Caco-2 (cell line): ENCODE data around the gene TMEM30A. TPM values are rescaled to one million over a fixed set of nuclear protein-coding genes. Genes with fewer than 3 reads are reported as not detected.

Source experiments
- BruUV-seq: library from RNA; stranded (reverse); fragments of 400-500 nt; replicated peaks from 2 replicates; lab custom pipeline; 2021; lab: Mats Ljungman, UMichigan
- CTCF ChIA-PET: fragments of 300-600 bp; sonication (Branson Sonifier 250); formaldehyde crosslinking; loops from one replicate; lab custom pipeline; 2022; ENCODE audit warnings: antibody characterized with exemption; lab: Charles Lee
- POLR2A ChIA-PET: fragments of 300-600 bp; sonication (Branson Sonifier 250); formaldehyde crosslinking; loops from one replicate; lab custom pipeline; 2022; ENCODE audit warnings: antibody characterized with exemption; lab: Charles Lee
- DNase-seq, 2 experiments: peaks; one replicate each; pipeline versions ENCODE4 v3.0.0 to v3.0.0-alpha.2; 2020 to 2022
- H3K27me3 ChIP-seq: replicated peaks from 2 replicates; pipeline ENCODE4 v1.6.0; 2011; ENCODE audit warnings: low read length; ENCODE audit not compliant: control insufficient read depth, insufficient read depth
- H3K36me3 ChIP-seq: 2 replicates; pipeline ENCODE4 v1.5.1; 2011; ENCODE audit warnings: low read length; ENCODE audit not compliant: control insufficient read depth, insufficient read depth
- H3K4me1 ChIP-seq: fragments of 250-450 bp; sonication (Bioruptor Pico); 2 replicates; pipeline ENCODE4 v1.5.1; 2020; ENCODE audit warnings: mild to moderate bottlenecking
- H3K4me3 ChIP-seq: 2 replicates; pipeline ENCODE4 v1.5.1; 2011; ENCODE audit warnings: low read depth, mild to moderate bottlenecking, control low read depth, low read length
- H3K9me3 ChIP-seq: fragments of 250-450 bp; sonication (Bioruptor Pico); 2 replicates; pipeline ENCODE4 v1.5.1; 2020; ENCODE audit warnings: mild to moderate bottlenecking, moderate library complexity
- H3K27ac Mint-ChIP-seq: one replicate; pipeline ENCODE4 v1.8.0; 2022; ENCODE audit warnings: mixed read lengths; ENCODE audit not compliant: unreplicated experiment
- H3K27me3 Mint-ChIP-seq: one replicate; pipeline ENCODE4 v1.8.0; 2022; ENCODE audit warnings: mixed read lengths; ENCODE audit not compliant: insufficient read depth, unreplicated experiment
- H3K36me3 Mint-ChIP-seq: one replicate; pipeline ENCODE4 v1.8.0; 2022; ENCODE audit warnings: mild to moderate bottlenecking, mixed read lengths; ENCODE audit not compliant: insufficient read depth, unreplicated experiment
- H3K4me1 Mint-ChIP-seq: one replicate; pipeline ENCODE4 v1.8.0; 2022; ENCODE audit warnings: low read depth, mixed read lengths; ENCODE audit not compliant: unreplicated experiment
- H3K4me3 Mint-ChIP-seq: one replicate; pipeline ENCODE4 v1.8.0; 2022; ENCODE audit warnings: mild to moderate bottlenecking, moderate library complexity, mixed read lengths; ENCODE audit not compliant: unreplicated experiment
- H3K9me3 Mint-ChIP-seq: one replicate; pipeline ENCODE4 v1.8.0; 2022; ENCODE audit warnings: mixed read lengths; ENCODE audit not compliant: unreplicated experiment
- intact Hi-C: fragments of 100-400 bp; cut with micrococcal nuclease; formaldehyde crosslinking; loops from one replicate; pipeline ENCODE4 v1.10.0; 2022; ENCODE audit not compliant: unreplicated experiment
- total RNA-seq: library from RNA; stranded (reverse); gene quantifications from 2 replicates; pipeline ENCODE4 v1.2.3, GENCODE V29; 2022
- TF ChIP-seq, protein P1 (sequence below), 2 experiments: fragments of 200-600 bp in 1 of 2; IDR thresholded peaks; 1 replicate in 1 of 2; 2 replicates in 1 of 2; pipeline versions ENCODE4 v1.5.1 to v1.8.0; 2011 to 2022; ENCODE audit warnings: antibody characterized with exemption in 1 of 2, control low read depth in 1 of 2, inconsistent platforms in 1 of 2, low read depth in 1 of 2, low read length in 1 of 2, mild to moderate bottlenecking in 1 of 2, moderate library complexity in 1 of 2; ENCODE audit not compliant: insufficient read depth in 1 of 2, severe bottlenecking in 1 of 2, unreplicated experiment in 1 of 2

Gene TMEM30A
- total RNA-seq, 1 experiment from 2014 or later, result 55.8 TPM

DNA sequence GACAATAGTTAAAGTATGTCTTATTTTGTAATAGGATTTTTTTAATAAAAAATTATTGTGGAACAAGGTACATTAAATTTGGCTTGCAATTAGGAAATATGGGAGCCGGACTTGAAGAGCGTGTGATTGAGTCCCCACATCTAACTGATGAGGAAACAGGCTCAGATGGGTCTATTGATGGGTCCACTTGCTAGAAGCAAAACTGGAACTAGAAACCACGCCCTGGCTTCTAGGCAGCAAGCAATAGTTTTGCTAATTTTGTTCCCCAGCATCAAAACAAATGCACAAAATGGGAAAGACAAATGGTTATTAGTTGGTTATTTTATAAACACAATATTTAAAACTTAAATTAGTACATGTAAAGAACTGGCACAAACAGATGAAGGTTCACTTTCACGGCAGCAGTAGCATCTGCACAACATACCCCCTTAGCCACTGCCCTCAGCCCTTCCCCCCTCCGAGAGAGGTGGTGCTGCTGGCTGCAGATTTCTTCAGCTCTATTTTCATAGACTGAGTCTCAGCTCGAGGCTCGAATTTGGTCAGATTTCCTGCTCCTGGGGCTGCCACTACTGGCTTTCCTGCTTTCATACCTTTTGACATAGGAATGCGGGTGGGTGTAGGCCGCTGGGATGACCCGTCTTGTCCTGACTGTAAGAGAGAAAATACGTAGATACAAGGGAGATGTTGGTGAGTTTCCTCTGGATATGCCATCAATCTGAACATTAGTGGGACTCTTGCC is 23.8 kb upstream of the TMEM30A start:
- POLR2A ChIA-PET, result no interaction called here
- Histone ChIP-seq H3K4me3 (no peak overlapping the region), H3K27me3 (no peaks in the 10 kb centered on the region)

DNA sequence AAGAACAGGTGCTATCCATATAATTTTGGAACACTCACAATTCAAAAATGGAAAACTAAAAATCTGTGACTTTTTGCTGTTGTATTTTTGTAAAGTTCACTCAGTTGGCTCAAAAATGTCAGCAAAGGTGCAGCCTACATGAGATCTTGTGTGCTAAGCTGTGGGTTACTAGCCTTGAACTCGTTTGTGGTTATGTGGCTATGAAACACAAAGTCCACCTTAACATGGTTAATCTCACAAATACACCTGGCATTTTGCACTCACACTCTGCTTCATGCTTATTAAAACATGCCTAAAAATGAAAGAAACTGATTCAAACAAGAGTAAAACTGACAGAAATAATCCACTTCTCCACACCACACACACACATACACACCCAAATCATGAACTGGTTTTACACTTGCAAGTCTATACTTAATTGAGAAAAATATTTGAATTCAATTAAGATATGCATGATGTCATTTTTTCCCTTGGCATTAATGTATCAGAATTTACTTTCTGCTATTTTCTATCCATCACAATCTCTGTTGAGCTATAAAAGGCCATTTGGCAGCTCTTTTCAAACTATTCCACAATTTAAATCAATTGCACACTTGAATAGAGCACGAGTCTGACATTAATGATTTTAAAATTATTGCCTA is 22.9 kb upstream of the TMEM30A start:
- H3K4me1 Mint-ChIP-seq, result no peaks in the 10 kb centered on the region
- H3K9me3 ChIP-seq, result no peaks in the 10 kb centered on the region
- H3K36me3 ChIP-seq, result no peaks in the 10 kb centered on the region
- H3K4me3 Mint-ChIP-seq, result no peak overlapping the region
- H3K27me3 ChIP-seq, result no peaks in the 10 kb centered on the region
- ChIA-PET CTCF (no interaction called here), POLR2A (no interaction called here)
- no peaks in the 10 kb centered on the region for H3K4me1 ChIP-seq
- BruUV-seq, result no TSS peak
- no peak overlapping the region for H3K4me3 ChIP-seq
- no peak overlapping the region for H3K27ac Mint-ChIP-seq
- intact Hi-C loops, result no loop called here
- H3K9me3 Mint-ChIP-seq, result no peaks in the 10 kb centered on the region
- H3K27me3 Mint-ChIP-seq, result peaks cover 2% of the 10 kb centered on the region
- TF ChIP-seq, protein P1, sequence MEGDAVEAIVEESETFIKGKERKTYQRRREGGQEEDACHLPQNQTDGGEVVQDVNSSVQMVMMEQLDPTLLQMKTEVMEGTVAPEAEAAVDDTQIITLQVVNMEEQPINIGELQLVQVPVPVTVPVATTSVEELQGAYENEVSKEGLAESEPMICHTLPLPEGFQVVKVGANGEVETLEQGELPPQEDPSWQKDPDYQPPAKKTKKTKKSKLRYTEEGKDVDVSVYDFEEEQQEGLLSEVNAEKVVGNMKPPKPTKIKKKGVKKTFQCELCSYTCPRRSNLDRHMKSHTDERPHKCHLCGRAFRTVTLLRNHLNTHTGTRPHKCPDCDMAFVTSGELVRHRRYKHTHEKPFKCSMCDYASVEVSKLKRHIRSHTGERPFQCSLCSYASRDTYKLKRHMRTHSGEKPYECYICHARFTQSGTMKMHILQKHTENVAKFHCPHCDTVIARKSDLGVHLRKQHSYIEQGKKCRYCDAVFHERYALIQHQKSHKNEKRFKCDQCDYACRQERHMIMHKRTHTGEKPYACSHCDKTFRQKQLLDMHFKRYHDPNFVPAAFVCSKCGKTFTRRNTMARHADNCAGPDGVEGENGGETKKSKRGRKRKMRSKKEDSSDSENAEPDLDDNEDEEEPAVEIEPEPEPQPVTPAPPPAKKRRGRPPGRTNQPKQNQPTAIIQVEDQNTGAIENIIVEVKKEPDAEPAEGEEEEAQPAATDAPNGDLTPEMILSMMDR (IDR thresholded peaks at IDR 0.05; ENCODE audit: insufficient read depth in 1 of 2, low read depth in 1 of 2, low read length in 1 of 2, severe bottlenecking in 1 of 2, unreplicated experiment in 1 of 2), result no peak
- H3K36me3 Mint-ChIP-seq, result no peaks in the 10 kb centered on the region
- DNase-seq, result no peak

More for the DNA sequence above, 23.8 kb upstream of the TMEM30A start:
- no peaks in the 10 kb centered on the region for H3K4me1 ChIP-seq
- peaks cover 3% of the 10 kb centered on the region for H3K27me3 Mint-ChIP-seq
- no peaks in the 10 kb centered on the region for H3K9me3 ChIP-seq
- no peak overlapping the region for H3K4me3 Mint-ChIP-seq
- no peaks in the 10 kb centered on the region for H3K9me3 Mint-ChIP-seq
- TF ChIP-seq, protein P1 (IDR thresholded peaks at IDR 0.05; ENCODE audit: insufficient read depth in 1 of 2, low read depth in 1 of 2, low read length in 1 of 2, severe bottlenecking in 1 of 2, unreplicated experiment in 1 of 2), result no peak
- DNase-seq, result no peak
- no TSS peak for BruUV-seq
- H3K36me3 ChIP-seq, result no peaks in the 10 kb centered on the region
- H3K36me3 Mint-ChIP-seq, result no peaks in the 10 kb centered on the region
- H3K27ac Mint-ChIP-seq, result no peak overlapping the region
- no peaks in the 10 kb centered on the region for H3K4me1 Mint-ChIP-seq
- intact Hi-C loops, result no loop called here
- CTCF ChIA-PET, result no interaction called here

DNA sequence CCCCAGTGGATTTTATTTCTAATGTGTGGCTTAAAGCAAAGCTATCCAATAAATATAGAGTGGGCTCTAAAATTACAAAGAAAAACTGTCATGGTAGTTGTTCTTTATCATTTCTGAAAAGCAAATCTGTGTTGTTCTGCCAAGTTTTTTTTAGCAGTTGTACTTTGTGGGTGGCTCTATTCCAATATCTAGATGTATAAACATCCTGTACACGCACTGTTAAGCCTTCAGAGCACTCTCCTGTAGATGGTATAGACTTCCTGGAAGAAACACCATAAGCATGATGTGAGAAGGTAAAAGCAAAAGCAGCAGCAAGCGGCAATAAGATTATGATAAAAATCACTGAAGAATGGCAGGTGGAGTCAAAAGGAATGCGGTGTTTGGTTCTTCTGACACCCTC is 21.5 kb upstream of the TMEM30A start:
- TF ChIP-seq, protein P1 (IDR thresholded peaks at IDR 0.05; ENCODE audit: insufficient read depth in 1 of 2, low read depth in 1 of 2, low read length in 1 of 2, severe bottlenecking in 1 of 2, unreplicated experiment in 1 of 2), result no peak
- H3K36me3 Mint-ChIP-seq, result no peaks in the 10 kb centered on the region
- no peak for DNase-seq
- no peak overlapping the region for H3K27ac Mint-ChIP-seq
- intact Hi-C loops, result no loop called here
- no peaks in the 10 kb centered on the region for H3K36me3 ChIP-seq
- BruUV-seq, result no TSS peak
- H3K4me3 Mint-ChIP-seq, result no peak overlapping the region
- H3K4me1 Mint-ChIP-seq, result no peaks in the 10 kb centered on the region
- ChIA-PET CTCF (no interaction called here), POLR2A (no interaction called here)
- no peaks in the 10 kb centered on the region for H3K27me3 ChIP-seq
- no peaks in the 10 kb centered on the region for H3K9me3 ChIP-seq
- H3K9me3 Mint-ChIP-seq, result no peaks in the 10 kb centered on the region
- no peak overlapping the region for H3K4me3 ChIP-seq
- H3K27me3 Mint-ChIP-seq, result no peaks in the 10 kb centered on the region
- H3K4me1 ChIP-seq, result no peaks in the 10 kb centered on the region
